ENCODE measurements around the gene MAMDC2. TPM values are rescaled to one million over a fixed set of nuclear protein-coding genes. Genes with fewer than 3 reads are reported as not detected.

MAMDC2 gene
- total and polyA plus RNA-seq, 2 of the 8 experiments (the other 6 are each of a cell fraction or from before 2014, with no cell fraction given), result 6.1 to 15.4 TPM

GRCh38 chr9:70130266-70130665, 86.6 kb downstream of the MAMDC2 start (continued):
- no peak for TF ChIP-seq CHD7 (IDR thresholded peaks at IDR 0.05; ENCODE audit: insufficient replicate concordance, low read length)
- no peak for TF ChIP-seq RBBP5 (IDR thresholded peaks at IDR 0.05; ENCODE audit: borderline replicate concordance, low read depth, low read length)
- no peak for TF ChIP-seq SP4 (IDR thresholded peaks at IDR 0.05; ENCODE audit: low read length)
- TF ChIP-seq CHD2 (IDR thresholded peaks at IDR 0.05; ENCODE audit: low read length), result no peak
- no peak for TF ChIP-seq EP300 (IDR thresholded peaks at IDR 0.05; ENCODE audit: borderline replicate concordance in 1 of 2, low read depth in 2 of 2, low read length in 2 of 2)
- no peak for TF ChIP-seq RNF2 (IDR thresholded peaks at IDR 0.05; ENCODE audit: borderline replicate concordance, low read depth, low read length, missing control alignments, poor library complexity, severe bottlenecking)
- TF ChIP-seq JUN (IDR thresholded peaks at IDR 0.05; ENCODE audit: low read depth, low read length), result no peak
- no peak for TF ChIP-seq CTCF (IDR thresholded peaks at IDR 0.05; ENCODE audit: control extremely low read depth in 1 of 3, insufficient read depth in 1 of 3, low read depth in 1 of 3, low read length in 3 of 3)
- no peak for TF ChIP-seq POLR2AphosphoS5 (IDR thresholded peaks at IDR 0.05; ENCODE audit: low read depth, low read length)

All from H1 (cell line).